H1 (cell line): ENCODE data around the gene CSPG5. TPM values are rescaled to one million over a fixed set of nuclear protein-coding genes. Genes with fewer than 3 reads are reported as not detected.

Source experiments
- CREB1 ChIP-seq: IDR thresholded peaks from 2 replicates; pipeline ENCODE4 v1.6.1; 2012; ENCODE audit warnings: inconsistent platforms
- NANOG ChIP-seq: IDR thresholded peaks from 2 replicates; pipeline ENCODE4 v1.6.1; 2011; ENCODE audit warnings: low read length, low read depth, mild to moderate bottlenecking, inconsistent platforms; ENCODE audit not compliant: insufficient read depth, poor library complexity, severe bottlenecking
- RXRA ChIP-seq: IDR thresholded peaks from 2 replicates; pipeline ENCODE4 v1.6.1; 2011; ENCODE audit warnings: low read depth, mild to moderate bottlenecking, low read length, moderate library complexity; ENCODE audit not compliant: insufficient read depth
- polyA plus RNA-seq, 7 experiments: library from polyadenylated mRNA; depleted of rRNA in 3 of 7; stranded (reverse) in 5 of 7; unstranded in 2 of 7; fragments of >200 nt in 5 of 7; fragments of 200-250 nt in 2 of 7; gene quantifications; 1 replicate in 5 of 7; 2 replicates in 1 of 7; 4 replicates in 1 of 7; pipeline versions ENCODE4 v1.2.1 to v1.2.3, GENCODE V29; 2011 to 2013; ENCODE audit warnings: missing spikeins in 2 of 7, mixed read lengths in 2 of 7
- total RNA-seq: library from RNA; stranded (reverse); fragmentation: NEBNext Ultra II Directional; extraction: Animal tissue kit (Norgen Biotek cat#: 25700); gene quantifications from 2 replicates; pipeline ENCODE4 v1.2.1, GENCODE V29; 2021
- TF ChIP-seq, protein P1 (sequence below): fragments of 300-600 bp; sonication (generic); IDR thresholded peaks from 2 replicates; pipeline ENCODE4 v1.7.1; 2012; ENCODE audit warnings: low read length, moderate library complexity, mild to moderate bottlenecking, inconsistent platforms; ENCODE audit not compliant: insufficient replicate concordance

The CSPG5 gene
- total and polyA plus RNA-seq, 2 of the 8 experiments (the other 6 are each of a cell fraction or from before 2014, with no cell fraction given): 2.1 to 7.4 TPM

- TF ChIP-seq, protein P1, sequence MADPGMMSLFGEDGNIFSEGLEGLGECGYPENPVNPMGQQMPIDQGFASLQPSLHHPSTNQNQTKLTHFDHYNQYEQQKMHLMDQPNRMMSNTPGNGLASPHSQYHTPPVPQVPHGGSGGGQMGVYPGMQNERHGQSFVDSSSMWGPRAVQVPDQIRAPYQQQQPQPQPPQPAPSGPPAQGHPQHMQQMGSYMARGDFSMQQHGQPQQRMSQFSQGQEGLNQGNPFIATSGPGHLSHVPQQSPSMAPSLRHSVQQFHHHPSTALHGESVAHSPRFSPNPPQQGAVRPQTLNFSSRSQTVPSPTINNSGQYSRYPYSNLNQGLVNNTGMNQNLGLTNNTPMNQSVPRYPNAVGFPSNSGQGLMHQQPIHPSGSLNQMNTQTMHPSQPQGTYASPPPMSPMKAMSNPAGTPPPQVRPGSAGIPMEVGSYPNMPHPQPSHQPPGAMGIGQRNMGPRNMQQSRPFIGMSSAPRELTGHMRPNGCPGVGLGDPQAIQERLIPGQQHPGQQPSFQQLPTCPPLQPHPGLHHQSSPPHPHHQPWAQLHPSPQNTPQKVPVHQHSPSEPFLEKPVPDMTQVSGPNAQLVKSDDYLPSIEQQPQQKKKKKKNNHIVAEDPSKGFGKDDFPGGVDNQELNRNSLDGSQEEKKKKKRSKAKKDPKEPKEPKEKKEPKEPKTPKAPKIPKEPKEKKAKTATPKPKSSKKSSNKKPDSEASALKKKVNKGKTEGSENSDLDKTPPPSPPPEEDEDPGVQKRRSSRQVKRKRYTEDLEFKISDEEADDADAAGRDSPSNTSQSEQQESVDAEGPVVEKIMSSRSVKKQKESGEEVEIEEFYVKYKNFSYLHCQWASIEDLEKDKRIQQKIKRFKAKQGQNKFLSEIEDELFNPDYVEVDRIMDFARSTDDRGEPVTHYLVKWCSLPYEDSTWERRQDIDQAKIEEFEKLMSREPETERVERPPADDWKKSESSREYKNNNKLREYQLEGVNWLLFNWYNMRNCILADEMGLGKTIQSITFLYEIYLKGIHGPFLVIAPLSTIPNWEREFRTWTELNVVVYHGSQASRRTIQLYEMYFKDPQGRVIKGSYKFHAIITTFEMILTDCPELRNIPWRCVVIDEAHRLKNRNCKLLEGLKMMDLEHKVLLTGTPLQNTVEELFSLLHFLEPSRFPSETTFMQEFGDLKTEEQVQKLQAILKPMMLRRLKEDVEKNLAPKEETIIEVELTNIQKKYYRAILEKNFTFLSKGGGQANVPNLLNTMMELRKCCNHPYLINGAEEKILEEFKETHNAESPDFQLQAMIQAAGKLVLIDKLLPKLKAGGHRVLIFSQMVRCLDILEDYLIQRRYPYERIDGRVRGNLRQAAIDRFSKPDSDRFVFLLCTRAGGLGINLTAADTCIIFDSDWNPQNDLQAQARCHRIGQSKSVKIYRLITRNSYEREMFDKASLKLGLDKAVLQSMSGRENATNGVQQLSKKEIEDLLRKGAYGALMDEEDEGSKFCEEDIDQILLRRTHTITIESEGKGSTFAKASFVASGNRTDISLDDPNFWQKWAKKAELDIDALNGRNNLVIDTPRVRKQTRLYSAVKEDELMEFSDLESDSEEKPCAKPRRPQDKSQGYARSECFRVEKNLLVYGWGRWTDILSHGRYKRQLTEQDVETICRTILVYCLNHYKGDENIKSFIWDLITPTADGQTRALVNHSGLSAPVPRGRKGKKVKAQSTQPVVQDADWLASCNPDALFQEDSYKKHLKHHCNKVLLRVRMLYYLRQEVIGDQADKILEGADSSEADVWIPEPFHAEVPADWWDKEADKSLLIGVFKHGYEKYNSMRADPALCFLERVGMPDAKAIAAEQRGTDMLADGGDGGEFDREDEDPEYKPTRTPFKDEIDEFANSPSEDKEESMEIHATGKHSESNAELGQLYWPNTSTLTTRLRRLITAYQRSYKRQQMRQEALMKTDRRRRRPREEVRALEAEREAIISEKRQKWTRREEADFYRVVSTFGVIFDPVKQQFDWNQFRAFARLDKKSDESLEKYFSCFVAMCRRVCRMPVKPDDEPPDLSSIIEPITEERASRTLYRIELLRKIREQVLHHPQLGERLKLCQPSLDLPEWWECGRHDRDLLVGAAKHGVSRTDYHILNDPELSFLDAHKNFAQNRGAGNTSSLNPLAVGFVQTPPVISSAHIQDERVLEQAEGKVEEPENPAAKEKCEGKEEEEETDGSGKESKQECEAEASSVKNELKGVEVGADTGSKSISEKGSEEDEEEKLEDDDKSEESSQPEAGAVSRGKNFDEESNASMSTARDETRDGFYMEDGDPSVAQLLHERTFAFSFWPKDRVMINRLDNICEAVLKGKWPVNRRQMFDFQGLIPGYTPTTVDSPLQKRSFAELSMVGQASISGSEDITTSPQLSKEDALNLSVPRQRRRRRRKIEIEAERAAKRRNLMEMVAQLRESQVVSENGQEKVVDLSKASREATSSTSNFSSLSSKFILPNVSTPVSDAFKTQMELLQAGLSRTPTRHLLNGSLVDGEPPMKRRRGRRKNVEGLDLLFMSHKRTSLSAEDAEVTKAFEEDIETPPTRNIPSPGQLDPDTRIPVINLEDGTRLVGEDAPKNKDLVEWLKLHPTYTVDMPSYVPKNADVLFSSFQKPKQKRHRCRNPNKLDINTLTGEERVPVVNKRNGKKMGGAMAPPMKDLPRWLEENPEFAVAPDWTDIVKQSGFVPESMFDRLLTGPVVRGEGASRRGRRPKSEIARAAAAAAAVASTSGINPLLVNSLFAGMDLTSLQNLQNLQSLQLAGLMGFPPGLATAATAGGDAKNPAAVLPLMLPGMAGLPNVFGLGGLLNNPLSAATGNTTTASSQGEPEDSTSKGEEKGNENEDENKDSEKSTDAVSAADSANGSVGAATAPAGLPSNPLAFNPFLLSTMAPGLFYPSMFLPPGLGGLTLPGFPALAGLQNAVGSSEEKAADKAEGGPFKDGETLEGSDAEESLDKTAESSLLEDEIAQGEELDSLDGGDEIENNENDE: no peak
- no peak for TF ChIP-seq RXRA
- TF ChIP-seq NANOG: no peak
- no peak for TF ChIP-seq CREB1
Measured at GRCh38 chr3:47611576-47611975, 32.9 kb upstream of the CSPG5 start (continued).
